ENCODE data around the gene DCAF8.

DCAF8 gene

DNA sequence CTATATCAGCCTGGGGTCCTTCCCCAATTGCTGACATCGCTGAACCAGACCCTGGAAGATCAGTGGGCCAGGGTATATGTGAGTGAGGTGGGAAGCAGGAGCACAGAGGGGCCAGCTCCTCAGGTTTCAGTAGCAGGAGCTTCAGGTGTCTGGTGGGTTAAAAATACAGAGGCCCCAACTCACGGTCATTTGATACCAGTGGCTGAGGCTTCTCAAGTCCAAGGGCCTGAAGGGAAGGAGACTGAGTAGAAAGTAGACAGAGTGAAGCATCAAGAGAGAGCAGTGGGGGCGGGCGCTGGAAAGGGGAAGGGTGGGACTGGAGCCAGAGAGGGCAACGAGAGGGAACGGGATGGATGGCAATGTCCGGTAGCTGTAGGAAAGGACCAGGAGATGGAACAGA is 74.0 kb downstream of the DCAF8 start:
- no peak overlapping the region for H3K4me3 ChIP-seq (ENCODE audit: low read depth, low read length)
- TF ChIP-seq, protein P1, sequence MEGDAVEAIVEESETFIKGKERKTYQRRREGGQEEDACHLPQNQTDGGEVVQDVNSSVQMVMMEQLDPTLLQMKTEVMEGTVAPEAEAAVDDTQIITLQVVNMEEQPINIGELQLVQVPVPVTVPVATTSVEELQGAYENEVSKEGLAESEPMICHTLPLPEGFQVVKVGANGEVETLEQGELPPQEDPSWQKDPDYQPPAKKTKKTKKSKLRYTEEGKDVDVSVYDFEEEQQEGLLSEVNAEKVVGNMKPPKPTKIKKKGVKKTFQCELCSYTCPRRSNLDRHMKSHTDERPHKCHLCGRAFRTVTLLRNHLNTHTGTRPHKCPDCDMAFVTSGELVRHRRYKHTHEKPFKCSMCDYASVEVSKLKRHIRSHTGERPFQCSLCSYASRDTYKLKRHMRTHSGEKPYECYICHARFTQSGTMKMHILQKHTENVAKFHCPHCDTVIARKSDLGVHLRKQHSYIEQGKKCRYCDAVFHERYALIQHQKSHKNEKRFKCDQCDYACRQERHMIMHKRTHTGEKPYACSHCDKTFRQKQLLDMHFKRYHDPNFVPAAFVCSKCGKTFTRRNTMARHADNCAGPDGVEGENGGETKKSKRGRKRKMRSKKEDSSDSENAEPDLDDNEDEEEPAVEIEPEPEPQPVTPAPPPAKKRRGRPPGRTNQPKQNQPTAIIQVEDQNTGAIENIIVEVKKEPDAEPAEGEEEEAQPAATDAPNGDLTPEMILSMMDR (IDR thresholded peaks at IDR 0.05; ENCODE audit: low read depth, low read length, missing control alignments), result no peak
- DNase-seq (ENCODE audit: low read depth), result no peak

DNA sequence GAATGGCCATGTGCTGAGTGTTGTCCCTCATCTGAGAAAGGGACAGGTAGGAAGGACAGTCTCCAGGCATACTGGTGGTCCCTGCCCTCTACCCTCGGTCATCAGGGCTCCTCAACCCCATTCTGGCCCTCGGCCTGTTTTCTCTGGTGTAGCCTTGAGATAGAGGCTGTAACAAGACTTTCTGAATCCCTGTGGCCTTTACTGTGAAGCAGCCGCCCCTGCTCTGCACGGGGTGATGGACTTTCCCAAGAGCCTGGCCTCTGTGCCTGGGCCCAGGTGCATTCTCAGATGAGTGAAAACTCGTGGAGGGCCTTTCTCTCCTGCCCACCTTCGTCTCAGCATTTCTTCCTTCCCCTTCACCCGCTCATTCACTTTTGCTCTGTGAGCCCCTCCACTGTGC is 74.9 kb downstream of the DCAF8 start:
- TF ChIP-seq, protein P1 (IDR thresholded peaks at IDR 0.05; ENCODE audit: low read depth, low read length, missing control alignments), result no peak
- no peak for DNase-seq (ENCODE audit: low read depth)
- H3K4me3 ChIP-seq (ENCODE audit: low read depth, low read length), result no peak overlapping the region

DNA sequence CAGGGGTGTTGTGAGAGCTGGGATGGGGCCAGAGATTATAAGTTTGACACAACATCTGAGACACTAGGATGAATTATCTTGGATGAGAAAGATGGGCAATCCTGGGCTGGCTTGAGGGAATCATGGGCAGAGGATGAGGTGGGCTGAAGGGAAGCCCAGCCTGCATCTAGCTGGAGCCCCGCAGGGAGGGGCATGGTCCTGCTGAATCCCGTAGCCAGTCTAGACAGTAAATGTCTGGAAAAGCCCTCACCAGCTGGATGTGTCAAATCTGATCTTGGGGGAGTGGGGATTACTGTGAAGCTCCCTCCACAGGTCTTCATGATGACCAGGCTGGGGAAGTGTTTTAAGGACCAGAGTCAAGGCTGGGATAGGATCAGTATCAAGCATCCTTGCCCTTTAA is 75.6 kb downstream of the DCAF8 start:
- no peak overlapping the region for H3K4me3 ChIP-seq (ENCODE audit: low read depth, low read length)
- TF ChIP-seq, protein P1 (IDR thresholded peaks at IDR 0.05; ENCODE audit: low read depth, low read length, missing control alignments), result no peak
- no peak for DNase-seq (ENCODE audit: low read depth)

DNA sequence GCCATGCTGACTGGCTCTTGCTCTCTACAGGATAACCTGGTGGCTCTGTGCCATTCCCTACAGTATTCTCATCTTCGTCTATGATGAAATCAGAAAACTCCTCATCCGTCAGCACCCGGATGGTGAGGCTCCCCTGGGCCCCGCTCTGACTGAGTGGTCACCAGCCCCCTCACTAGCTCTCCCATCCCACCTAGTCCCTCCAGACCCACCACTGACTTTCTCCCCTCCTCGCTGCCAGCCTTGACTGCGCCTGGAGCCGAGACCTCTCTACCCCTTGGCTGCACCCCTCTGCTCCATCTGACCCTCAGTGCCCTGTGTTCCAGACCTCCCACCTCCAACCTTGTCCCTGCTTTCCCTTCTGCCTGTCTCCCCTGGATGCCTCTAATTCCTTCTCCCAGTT is 76.1 kb downstream of the DCAF8 start:
- DNase-seq (ENCODE audit: low read depth), result no peak
- H3K4me3 ChIP-seq (ENCODE audit: low read depth, low read length), result no peak overlapping the region
- TF ChIP-seq, protein P1 (IDR thresholded peaks at IDR 0.05; ENCODE audit: low read depth, low read length, missing control alignments), result no peak

DNA sequence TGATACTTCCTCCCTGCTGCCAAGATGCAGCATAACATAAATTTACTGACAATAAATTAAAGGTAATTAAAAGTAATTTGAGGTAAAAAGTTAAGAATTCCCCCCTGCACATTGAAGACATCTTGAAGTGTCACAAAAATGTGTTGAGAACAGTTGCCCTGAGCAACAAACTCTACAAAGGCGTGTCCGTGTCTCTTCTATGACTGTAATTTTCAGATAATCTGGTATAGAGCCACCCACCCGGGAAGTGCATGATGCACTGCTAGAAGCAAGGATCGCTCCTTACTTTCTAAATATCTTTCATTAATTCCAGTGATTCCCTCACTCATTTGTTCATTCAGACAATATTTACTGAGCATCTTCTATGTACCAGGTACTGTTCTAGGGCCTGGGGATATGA is 83.0 kb downstream of the DCAF8 start:
- DNase-seq (ENCODE audit: low read depth), result no peak
- no peak overlapping the region for H3K4me3 ChIP-seq (ENCODE audit: low read depth, low read length)
- TF ChIP-seq, protein P1 (IDR thresholded peaks at IDR 0.05; ENCODE audit: low read depth, low read length, missing control alignments), result no peak

DNA sequence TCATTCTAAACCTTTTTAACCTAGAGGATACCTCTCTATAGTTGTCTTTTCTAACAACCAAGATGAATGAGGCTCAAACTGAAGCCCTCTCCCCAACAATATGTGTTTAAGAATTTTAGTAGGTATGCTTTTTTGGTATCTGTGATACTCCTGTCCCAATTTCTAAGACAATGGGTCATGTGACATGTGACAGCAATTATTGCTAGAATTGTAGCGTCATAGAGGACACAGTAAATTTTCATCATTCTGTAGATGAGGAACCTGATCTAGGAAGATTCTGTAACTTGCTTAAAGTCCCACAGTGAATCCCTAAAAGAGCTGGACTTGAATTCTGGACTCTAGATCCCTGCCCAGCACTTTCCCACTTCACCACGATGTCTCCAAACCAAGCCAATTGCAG is 83.6 kb downstream of the DCAF8 start:
- TF ChIP-seq, protein P1 (IDR thresholded peaks at IDR 0.05; ENCODE audit: low read depth, low read length, missing control alignments), result no peak
- no peak for DNase-seq (ENCODE audit: low read depth)
- H3K4me3 ChIP-seq (ENCODE audit: low read depth, low read length), result no peak overlapping the region

DNA sequence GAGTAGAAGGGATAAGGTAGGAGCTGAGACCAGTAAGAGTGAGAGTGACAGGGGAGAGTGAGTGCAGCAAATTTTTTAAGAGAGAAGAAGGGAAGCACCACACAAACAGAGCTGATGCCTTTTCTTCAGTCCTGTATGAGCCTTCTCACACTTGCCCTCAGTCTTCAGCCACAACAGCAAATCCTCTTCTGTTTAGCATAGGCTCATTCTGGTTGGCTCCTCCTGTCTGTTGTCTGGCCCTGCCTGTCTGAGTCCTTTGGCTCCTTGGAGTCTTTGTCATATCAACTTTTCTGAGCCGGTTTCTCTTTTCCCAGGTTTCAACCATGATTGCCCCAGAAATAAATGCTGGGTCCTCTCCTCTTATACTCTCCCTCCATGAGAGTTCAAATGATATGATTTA is 84.7 kb downstream of the DCAF8 start:
- no peak for DNase-seq (ENCODE audit: low read depth)
- TF ChIP-seq, protein P1 (IDR thresholded peaks at IDR 0.05; ENCODE audit: low read depth, low read length, missing control alignments), result no peak
- no peak overlapping the region for H3K4me3 ChIP-seq (ENCODE audit: low read depth, low read length)

All from GM12864 (cell line).